ENCODE data around the gene HOXA1.

Gene HOXA1

GRCh38 chr7:27116031-27116961, 20.5 kb upstream of the HOXA1 start:
- peak; percentile 53 for DNase-seq

GRCh38 chr7:27115221-27116026, 19.6 kb upstream of the HOXA1 start:
- DNase-seq, result peak; percentile 57

- DNase-seq, result peak; percentile 54
Observed at GRCh38 chr7:27114881-27115220, 19.1 kb upstream of the HOXA1 start.

- DNase-seq, result peak; percentile 55
Observed at GRCh38 chr7:27113991-27114769, 18.4 kb upstream of the HOXA1 start.

- DNase-seq, result peak; percentile 59
Observed at GRCh38 chr7:27112955-27113949, 17.5 kb upstream of the HOXA1 start.

GRCh38 chr7:27112361-27112760, 16.6 kb upstream of the HOXA1 start:
- DNase-seq, result peak; percentile 58

- DNase-seq, result no peak
Observed at GRCh38 chr7:27111751-27112277, 16.0 kb upstream of the HOXA1 start.

GRCh38 chr7:27111042-27111750, 15.4 kb upstream of the HOXA1 start:
- peak; percentile 35 for DNase-seq

GRCh38 chr7:27110186-27111031, 14.6 kb upstream of the HOXA1 start:
- DNase-seq, result peak; percentile 52

- DNase-seq, result no peak
Observed at GRCh38 chr7:27109466-27110185, 13.8 kb upstream of the HOXA1 start.

GRCh38 chr7:27108390-27109127, 12.8 kb upstream of the HOXA1 start:
- peak; percentile 52 for DNase-seq

GRCh38 chr7:27107391-27108381, 11.9 kb upstream of the HOXA1 start:
- DNase-seq, result peak; percentile 53

GRCh38 chr7:27106901-27107240, 11.1 kb upstream of the HOXA1 start:
- DNase-seq, result peak; percentile 75

- peak; percentile 56 for DNase-seq
Observed at GRCh38 chr7:27106181-27106900, 10.5 kb upstream of the HOXA1 start.

- DNase-seq, result no peak
Observed at GRCh38 chr7:27105301-27106031, 9.7 kb upstream of the HOXA1 start.
